HL-60 (cell line): ENCODE results near the gene PACSIN3.

Experiments used
- CTCF ChIP-seq: IDR thresholded peaks from one replicate; pipeline ENCODE4 v1.5.1; 2011; ENCODE audit warnings: low read length, control low read depth, inconsistent platforms; ENCODE audit not compliant: insufficient read depth
- POLR2AphosphoS5 ChIP-seq: IDR thresholded peaks from 2 replicates; pipeline ENCODE4 v1.6.1; 2012; ENCODE audit warnings: low read depth
- REST ChIP-seq: IDR thresholded peaks from 2 replicates; pipeline ENCODE4 v1.6.1; 2012; ENCODE audit warnings: low read depth; ENCODE audit not compliant: insufficient replicate concordance
- SPI1 ChIP-seq: IDR thresholded peaks from 2 replicates; pipeline ENCODE4 v1.6.1; 2012; ENCODE audit warnings: low read depth, mild to moderate bottlenecking, borderline replicate concordance

- TF ChIP-seq CTCF (no peak), POLR2AphosphoS5 (no peak), REST (no peak), SPI1 (no peak)
Observed at GRCh38 chr11:47222696-47223095, 36.5 kb upstream of the PACSIN3 start.
